Stimulated activated memory B cell treated with anti-CD40 and anti-IgM and Interleukin-4, amounts not matched to agents 10 μg/mL and 1 μg/mL and 100 μg/mL, for 72 hours (primary cell): ENCODE results near the gene WDFY4.
A peak's percentile ranks its signal among the peaks of the same experiment; 100 is the strongest.

Experiments
- ATAC-seq: fragments of 150-1000 bp; cut with Tn5 transposase; 2 replicates; pipeline ENCODE4 v1.10.0; 2021
- H3K27ac Mint-ChIP-seq: one replicate; pipeline ENCODE4 v1.8.0; 2022; ENCODE audit warnings: mild to moderate bottlenecking, mixed read lengths
- H3K27me3 Mint-ChIP-seq: one replicate; pipeline ENCODE4 v1.8.0; 2022; ENCODE audit warnings: mixed read lengths
- H3K36me3 Mint-ChIP-seq: one replicate; pipeline ENCODE4 v1.8.0; 2022; ENCODE audit warnings: mixed read lengths
- H3K4me1 Mint-ChIP-seq: one replicate; pipeline ENCODE4 v1.8.0; 2022; ENCODE audit warnings: mixed read lengths
- H3K4me3 Mint-ChIP-seq: one replicate; pipeline ENCODE4 v1.8.0; 2022; ENCODE audit warnings: mild to moderate bottlenecking, moderate library complexity, mixed read lengths
- H3K9me3 Mint-ChIP-seq: one replicate; pipeline ENCODE4 v1.8.0; 2022; ENCODE audit warnings: mixed read lengths

WDFY4 gene

DNA sequence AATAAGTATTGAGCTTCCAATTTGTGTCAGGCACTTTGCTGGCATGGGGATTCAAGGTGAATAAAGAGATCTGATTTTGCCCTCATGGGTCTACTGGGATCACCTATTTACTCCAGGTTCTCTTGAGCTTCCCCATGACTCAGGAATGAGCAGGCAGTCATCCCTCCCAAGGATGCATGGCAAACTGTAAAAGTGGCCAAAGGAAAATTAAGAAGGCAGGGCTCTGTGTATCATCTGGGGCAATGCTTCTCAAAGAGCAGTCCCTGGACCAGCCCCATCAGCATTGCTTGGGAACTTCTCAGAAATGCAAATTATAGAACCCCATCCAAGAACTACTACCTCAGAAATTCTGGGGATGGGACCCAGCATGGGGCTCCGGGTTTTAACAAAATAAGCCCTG, 48.7 kb downstream of the WDFY4 start:
- Mint-ChIP-seq H3K9me3 (no peaks in the 10 kb centered on the region), H3K27ac (peak overlapping the region; percentile 58), H3K4me1 (peaks cover 23% of the 10 kb centered on the region), H3K4me3 (no peak overlapping the region), H3K27me3 (no peaks in the 10 kb centered on the region), H3K36me3 (peaks cover 89% of the 10 kb centered on the region)
- ATAC-seq: no peak

DNA sequence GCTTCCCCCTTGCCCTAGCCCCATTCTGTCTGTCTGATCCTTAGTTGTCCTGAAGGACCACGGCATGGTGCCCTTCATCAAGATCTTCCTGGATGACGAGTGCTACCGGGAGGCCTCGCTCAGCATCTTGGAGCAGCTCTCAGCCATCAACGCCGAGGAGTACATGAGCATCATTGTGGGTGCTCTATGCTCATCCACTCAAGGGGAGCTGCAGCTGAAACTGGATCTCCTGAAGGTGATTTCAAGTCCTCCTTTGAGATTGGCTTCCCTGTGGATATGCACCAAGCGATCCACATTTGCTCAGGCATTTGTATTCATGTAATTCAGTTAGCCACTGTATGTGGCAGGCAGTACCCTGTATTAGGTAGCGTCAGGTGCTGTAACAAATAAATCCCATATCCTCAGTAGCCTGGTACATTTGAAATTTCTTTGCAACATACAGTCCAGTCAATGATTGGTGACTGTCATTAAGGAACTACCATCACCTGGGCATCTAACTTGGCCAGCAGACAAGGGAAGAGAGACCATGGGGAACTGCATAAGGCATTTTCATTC, 51.2 kb downstream of the WDFY4 start:
- H3K27ac Mint-ChIP-seq: no peak overlapping the region
- no peak for ATAC-seq
- H3K27me3 Mint-ChIP-seq: no peaks in the 10 kb centered on the region
- peaks cover 10% of the 10 kb centered on the region for H3K4me1 Mint-ChIP-seq
- no peak overlapping the region for H3K4me3 Mint-ChIP-seq
- no peaks in the 10 kb centered on the region for H3K9me3 Mint-ChIP-seq
- H3K36me3 Mint-ChIP-seq: peaks cover 88% of the 10 kb centered on the region

DNA sequence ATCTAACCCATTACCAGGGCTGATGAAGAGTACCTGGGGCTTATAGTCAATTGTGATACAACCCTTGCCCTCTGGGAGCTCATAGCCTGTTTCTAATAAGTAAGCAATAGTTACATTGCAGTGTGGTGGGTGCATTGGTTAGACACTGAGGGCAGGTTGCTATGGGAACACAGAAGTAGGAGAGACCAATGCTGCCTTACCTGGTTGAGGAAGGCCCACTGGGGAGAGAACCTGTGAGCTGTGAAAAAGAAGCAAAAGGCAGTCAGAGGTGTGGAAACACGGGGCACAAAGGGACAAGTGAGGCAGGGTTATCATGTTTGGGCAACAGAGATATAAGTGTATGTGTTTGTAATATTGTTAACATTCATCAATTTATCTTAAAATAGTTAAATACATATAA, 51.9 kb downstream of the WDFY4 start:
- Mint-ChIP-seq H3K36me3 (peaks cover 84% of the 10 kb centered on the region), H3K27ac (peak overlapping the region; percentile 44), H3K4me1 (peaks cover 10% of the 10 kb centered on the region), H3K9me3 (no peaks in the 10 kb centered on the region), H3K27me3 (no peaks in the 10 kb centered on the region), H3K4me3 (no peak overlapping the region)
- ATAC-seq: no peak

DNA sequence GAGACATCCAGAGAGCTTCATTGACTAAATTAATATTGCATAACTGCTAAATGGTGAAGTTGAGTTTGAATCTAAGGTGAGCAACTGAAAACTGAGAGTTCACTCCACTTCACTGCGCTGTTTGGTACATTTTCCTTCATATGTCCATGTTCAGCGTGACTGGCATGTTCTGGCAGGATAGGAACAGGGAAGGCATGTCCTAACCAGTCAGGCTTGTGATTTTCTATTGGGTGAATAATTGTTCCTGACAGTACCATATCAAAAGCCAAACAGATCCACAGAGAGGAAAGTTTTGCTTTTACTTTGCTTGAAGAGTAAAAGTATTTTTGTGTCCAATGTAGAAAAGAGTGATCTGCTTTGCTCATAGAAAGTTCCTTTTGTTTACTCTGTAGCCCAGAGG, 53.2 kb downstream of the WDFY4 start:
- H3K36me3 Mint-ChIP-seq: peaks cover 84% of the 10 kb centered on the region
- H3K27ac Mint-ChIP-seq: peak overlapping the region; percentile 2
- no peak overlapping the region for H3K4me3 Mint-ChIP-seq
- H3K27me3 Mint-ChIP-seq: no peaks in the 10 kb centered on the region
- H3K9me3 Mint-ChIP-seq: no peaks in the 10 kb centered on the region
- H3K4me1 Mint-ChIP-seq: peaks cover 15% of the 10 kb centered on the region
- ATAC-seq: no peak

DNA sequence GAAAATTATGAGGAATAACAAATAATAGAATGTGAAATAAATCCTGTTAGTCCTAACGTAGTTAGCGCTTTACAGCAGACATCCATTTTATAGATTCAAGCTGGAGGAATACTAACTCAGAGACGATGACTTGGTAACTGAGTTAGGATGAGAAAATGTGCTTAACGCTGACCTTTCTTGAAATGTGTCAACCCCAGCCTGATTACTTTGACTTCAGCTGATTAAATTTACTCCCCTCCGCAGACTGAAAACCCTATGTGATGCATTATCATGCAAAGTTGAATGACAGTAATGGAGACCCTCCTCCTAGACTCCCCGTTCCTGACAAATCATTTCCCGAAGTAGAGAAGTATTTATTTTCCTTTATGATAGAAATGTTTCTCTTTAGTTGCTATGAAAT, 54.5 kb downstream of the WDFY4 start:
- H3K4me3 Mint-ChIP-seq: no peak overlapping the region
- peaks cover 27% of the 10 kb centered on the region for H3K4me1 Mint-ChIP-seq
- no peaks in the 10 kb centered on the region for H3K9me3 Mint-ChIP-seq
- ATAC-seq: no peak
- H3K27ac Mint-ChIP-seq: peak overlapping the region; percentile 27
- H3K36me3 Mint-ChIP-seq: peaks cover 86% of the 10 kb centered on the region
- H3K27me3 Mint-ChIP-seq: no peaks in the 10 kb centered on the region

DNA sequence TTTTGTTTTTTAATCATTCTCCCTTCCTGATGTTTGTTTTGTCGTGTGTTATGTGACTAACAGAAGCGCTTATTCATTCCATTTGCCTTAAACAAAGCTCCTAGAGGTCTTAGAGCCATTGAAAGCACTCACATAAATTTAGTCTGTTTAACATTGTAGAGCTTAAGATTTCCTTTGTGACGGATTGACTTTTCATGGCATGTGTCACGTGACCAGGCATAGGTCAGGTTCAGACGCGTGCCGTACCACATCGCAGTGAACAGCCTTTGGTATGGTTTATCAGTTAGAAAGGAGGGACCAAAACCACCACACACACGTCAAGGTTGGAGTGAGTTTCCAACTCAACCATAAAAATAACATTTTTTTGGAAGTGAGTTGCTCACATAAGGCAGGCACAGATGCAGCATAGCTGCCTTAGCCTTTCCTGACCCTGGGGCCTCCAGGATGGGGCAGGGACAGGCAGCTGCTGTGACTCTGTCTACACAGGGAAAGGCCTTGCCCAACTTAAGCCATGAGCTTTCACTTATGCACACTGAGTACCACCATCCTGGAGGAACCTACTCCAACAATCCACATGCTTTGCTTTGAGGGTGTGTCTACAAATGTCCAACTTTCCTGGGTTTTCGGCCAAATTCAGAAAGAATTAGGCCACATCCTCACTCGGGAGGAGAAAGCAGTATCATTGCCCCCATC, 55.5 kb downstream of the WDFY4 start:
- H3K4me3 Mint-ChIP-seq: no peak overlapping the region
- no peak for ATAC-seq
- no peaks in the 10 kb centered on the region for H3K27me3 Mint-ChIP-seq
- H3K4me1 Mint-ChIP-seq: peaks cover 37% of the 10 kb centered on the region
- no peaks in the 10 kb centered on the region for H3K9me3 Mint-ChIP-seq
- H3K27ac Mint-ChIP-seq: peak overlapping the region; percentile 27
- peaks cover 88% of the 10 kb centered on the region for H3K36me3 Mint-ChIP-seq

DNA sequence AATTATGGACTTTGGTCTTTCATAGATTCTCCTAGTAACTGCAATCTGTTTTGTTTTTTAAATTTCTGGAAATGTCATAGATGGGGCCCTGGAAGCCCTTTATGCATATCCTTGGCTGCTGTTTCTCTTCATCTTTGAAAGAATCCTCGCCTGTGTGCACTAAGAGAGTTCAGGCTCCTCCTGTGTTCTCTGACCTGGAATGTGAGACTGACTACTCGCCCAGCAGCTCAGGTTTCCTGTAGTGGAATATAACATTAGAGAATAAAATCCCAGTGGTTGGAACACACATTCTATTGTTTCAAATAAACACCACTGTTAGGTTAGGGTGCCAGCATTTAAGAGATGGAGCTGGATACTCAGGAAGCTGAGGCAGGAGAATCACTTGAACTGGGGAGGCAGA, 56.3 kb downstream of the WDFY4 start:
- Mint-ChIP-seq H3K27ac (peak overlapping the region; percentile 14), H3K4me1 (peaks cover 44% of the 10 kb centered on the region), H3K36me3 (peaks cover 88% of the 10 kb centered on the region), H3K27me3 (no peaks in the 10 kb centered on the region), H3K4me3 (no peak overlapping the region), H3K9me3 (no peaks in the 10 kb centered on the region)
- ATAC-seq: no peak

DNA sequence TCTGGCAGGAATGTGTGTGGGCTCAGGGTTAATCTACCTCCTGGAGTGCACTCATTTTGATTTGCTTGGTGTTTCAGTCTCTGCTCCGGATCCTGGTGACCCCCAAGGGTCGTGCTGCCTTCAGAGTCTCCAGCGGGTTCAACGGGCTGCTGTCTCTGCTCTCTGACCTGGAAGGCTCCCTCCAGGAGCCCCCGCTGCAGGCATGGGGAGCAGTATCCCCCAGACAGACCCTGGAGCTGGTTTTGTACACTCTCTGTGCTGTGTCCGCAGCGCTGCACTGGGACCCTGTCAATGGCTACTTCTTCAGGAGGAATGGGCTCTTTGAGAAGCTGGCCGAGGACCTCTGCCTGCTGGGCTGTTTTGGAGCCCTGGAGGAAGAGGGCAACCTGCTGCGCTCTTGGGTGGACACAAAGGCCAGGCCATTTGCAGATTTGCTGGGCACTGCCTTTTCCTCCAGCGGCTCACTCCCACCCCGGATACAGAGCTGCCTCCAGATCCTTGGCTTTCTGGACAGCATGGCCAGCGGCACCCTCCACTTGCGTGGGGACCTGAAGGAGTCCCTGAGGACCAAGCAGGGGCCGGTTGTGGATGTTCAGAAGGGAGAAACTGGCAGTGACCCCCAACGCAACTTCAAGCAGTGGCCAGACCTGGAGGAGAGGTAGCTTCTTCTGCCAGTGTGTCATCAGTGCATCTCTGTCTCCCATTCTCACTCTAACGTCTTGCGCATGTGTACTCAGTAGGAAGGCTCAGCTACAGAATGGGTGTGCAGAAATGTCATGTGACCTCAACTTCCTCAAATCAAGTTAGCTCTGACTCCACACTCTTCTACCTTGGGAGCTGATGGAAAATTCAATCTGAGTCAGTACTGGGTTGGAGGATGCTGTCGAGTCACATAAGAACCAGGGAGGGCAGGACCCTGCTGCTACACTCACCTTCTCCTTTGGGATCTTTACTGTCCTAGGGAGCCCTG, 58.5 kb downstream of the WDFY4 start:
- Mint-ChIP-seq H3K27me3 (no peaks in the 10 kb centered on the region), H3K4me1 (peaks cover 54% of the 10 kb centered on the region), H3K27ac (peak overlapping the region; percentile 76), H3K36me3 (peaks cover 85% of the 10 kb centered on the region), H3K9me3 (peaks cover 7% of the 10 kb centered on the region), H3K4me3 (peak overlapping the region; percentile 22)
- ATAC-seq: peak; percentile 91

DNA sequence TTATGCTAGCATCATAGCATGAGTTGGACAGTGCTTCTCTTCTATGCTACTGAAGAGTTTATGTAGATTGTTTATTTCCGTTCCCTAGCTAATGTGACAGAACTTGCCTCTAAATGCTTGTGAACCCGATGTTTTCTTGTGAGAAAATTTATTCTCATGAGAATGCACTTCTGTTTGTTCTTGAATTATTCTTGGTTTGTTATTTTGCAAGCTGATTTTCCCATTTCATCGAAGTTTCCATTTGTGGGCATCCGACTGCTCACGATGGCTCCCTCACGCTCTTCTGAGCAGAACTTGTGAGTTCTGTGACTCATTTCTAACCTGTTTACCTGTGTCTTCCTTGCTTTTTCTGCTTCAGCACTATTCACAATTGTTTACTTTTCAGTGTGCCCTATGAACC, 59.9 kb downstream of the WDFY4 start:
- Mint-ChIP-seq H3K9me3 (peaks cover 7% of the 10 kb centered on the region), H3K27me3 (no peaks in the 10 kb centered on the region), H3K4me1 (peaks cover 68% of the 10 kb centered on the region), H3K36me3 (peaks cover 84% of the 10 kb centered on the region), H3K27ac (peak overlapping the region; percentile 76), H3K4me3 (peak overlapping the region; percentile 1)
- peak; percentile 49 for ATAC-seq

DNA sequence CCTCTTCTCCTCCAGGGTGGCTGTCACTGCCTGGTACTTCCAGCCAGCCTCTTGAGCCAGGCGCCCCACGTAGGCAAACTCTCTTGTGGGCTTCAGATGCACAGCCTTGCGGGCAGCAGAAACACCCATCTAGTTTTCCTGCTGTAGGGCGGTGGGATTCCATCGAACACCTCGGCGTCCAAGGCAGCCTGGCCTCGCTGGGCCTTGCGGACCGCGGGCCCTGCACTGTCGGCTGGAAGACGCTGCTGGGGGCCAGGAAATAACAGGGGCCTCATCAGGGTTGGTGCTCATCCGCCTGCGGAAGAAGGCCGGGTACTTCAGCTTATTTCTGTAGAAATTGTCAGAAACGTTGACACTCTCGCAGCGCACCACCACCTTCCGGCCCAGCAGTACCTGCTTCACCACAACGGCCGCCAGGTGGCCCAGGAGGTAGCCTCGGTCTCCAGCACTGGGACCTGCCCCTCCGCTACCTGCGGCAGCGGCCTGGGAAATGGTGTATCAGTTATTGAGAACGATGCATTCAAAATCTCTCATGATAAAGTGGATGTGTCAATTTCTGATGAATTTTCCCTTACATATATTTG, 61.1 kb downstream of the WDFY4 start:
- no peak for ATAC-seq
- peaks cover 7% of the 10 kb centered on the region for H3K9me3 Mint-ChIP-seq
- H3K27ac Mint-ChIP-seq: peak overlapping the region; percentile 76
- no peak overlapping the region for H3K4me3 Mint-ChIP-seq
- H3K27me3 Mint-ChIP-seq: no peaks in the 10 kb centered on the region
- peaks cover 77% of the 10 kb centered on the region for H3K4me1 Mint-ChIP-seq
- H3K36me3 Mint-ChIP-seq: peaks cover 88% of the 10 kb centered on the region

DNA sequence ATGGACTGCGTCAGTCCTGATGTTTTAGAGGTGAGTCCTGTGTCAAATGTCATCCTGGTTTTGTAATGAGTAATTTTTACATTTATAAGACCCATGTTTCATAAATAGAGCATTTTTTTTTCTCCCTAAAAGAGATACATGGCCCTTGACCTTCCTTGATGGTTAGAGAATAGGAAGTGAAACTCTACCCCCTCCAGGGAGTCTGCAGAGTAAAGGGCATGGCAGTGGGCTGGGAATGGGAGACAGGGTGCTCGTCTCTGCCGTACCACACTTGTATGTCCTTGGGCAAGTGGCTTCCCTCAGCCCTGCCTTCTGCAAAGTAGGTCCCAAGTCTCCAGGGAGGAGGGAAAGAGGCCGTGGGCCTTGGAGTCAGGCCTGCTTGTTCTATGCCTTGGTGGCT, 63.9 kb downstream of the WDFY4 start:
- H3K27me3 Mint-ChIP-seq: no peaks in the 10 kb centered on the region
- H3K9me3 Mint-ChIP-seq: peaks cover 7% of the 10 kb centered on the region
- H3K36me3 Mint-ChIP-seq: peaks cover 81% of the 10 kb centered on the region
- peaks cover 87% of the 10 kb centered on the region for H3K4me1 Mint-ChIP-seq
- peak overlapping the region; percentile 40 for H3K27ac Mint-ChIP-seq
- peak; percentile 89 for ATAC-seq
- H3K4me3 Mint-ChIP-seq: peak overlapping the region; percentile 61

DNA sequence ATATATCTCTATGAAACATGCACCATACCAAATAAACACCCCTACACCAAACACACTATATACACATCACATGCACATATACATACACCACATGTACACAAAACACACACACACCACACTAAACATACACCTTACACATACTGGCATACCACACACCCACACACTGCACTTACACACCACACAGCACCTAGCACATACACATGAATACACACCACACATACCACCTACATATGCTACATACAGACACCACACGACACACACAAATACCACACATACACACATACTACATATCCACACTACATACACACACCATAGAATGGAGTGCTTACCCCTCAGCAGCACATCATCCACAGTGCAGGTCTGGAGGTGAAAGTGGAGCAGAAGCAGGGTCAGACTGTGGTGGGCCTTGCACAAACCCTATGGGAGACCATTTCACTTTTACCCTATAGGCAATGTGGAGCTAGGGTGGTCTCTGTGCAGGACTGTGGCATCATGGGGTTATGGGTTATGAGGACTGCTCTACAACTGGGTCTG, 64.6 kb downstream of the WDFY4 start:
- Mint-ChIP-seq H3K4me3 (no peak overlapping the region), H3K36me3 (peaks cover 81% of the 10 kb centered on the region), H3K4me1 (peaks cover 87% of the 10 kb centered on the region), H3K9me3 (peaks cover 7% of the 10 kb centered on the region), H3K27ac (peak overlapping the region; percentile 40), H3K27me3 (no peaks in the 10 kb centered on the region)
- ATAC-seq: no peak

DNA sequence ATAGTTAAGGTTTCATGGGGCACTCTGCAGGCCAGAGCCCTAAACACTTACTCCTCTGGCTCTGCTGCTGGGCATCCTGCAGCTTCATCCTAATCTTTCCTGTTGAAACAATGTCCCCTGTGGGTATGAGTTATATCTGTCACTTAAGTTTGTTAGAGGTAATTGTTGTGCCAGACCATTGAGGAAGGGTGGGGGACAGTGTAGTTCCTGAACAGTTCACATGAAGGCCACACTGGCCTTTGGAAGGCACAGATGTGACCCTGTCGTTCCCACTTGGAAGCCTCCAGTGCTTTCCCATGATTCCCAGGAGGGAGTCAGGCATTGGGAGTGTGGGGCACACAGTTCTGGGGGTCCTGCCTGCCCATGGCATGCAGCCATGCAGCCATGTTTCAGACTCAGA, 65.3 kb downstream of the WDFY4 start:
- peaks cover 81% of the 10 kb centered on the region for H3K36me3 Mint-ChIP-seq
- peak overlapping the region; percentile 40 for H3K27ac Mint-ChIP-seq
- no peak overlapping the region for H3K4me3 Mint-ChIP-seq

DNA sequence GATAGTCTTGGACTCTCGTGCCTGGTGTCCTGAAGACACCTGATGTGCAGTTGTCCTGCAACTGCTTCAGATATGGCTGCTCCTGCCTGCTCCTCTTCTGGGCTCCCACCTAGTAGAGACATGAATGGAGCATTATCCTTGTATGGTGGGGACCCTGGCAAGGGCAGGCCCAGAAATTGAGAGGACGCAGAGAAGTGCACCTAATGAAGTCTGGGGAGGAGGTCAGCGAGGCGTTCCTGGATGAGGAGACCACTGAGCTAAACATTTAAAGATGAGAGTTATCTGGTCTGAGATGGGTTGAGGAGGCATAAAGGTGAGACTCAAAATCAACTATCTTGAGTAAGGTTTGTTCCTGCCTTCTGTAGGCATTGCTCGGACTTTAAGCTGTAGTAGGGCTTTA, 66.3 kb downstream of the WDFY4 start:
- Mint-ChIP-seq H3K4me3 (no peak overlapping the region), H3K27me3 (no peaks in the 10 kb centered on the region), H3K4me1 (peaks cover 88% of the 10 kb centered on the region), H3K9me3 (peaks cover 7% of the 10 kb centered on the region), H3K27ac (peak overlapping the region; percentile 40), H3K36me3 (peaks cover 81% of the 10 kb centered on the region)
- no peak for ATAC-seq

More for the DNA sequence above, 65.3 kb downstream of the WDFY4 start:
- no peaks in the 10 kb centered on the region for H3K27me3 Mint-ChIP-seq
- H3K4me1 Mint-ChIP-seq: peaks cover 87% of the 10 kb centered on the region
- peaks cover 7% of the 10 kb centered on the region for H3K9me3 Mint-ChIP-seq
- no peak for ATAC-seq

DNA sequence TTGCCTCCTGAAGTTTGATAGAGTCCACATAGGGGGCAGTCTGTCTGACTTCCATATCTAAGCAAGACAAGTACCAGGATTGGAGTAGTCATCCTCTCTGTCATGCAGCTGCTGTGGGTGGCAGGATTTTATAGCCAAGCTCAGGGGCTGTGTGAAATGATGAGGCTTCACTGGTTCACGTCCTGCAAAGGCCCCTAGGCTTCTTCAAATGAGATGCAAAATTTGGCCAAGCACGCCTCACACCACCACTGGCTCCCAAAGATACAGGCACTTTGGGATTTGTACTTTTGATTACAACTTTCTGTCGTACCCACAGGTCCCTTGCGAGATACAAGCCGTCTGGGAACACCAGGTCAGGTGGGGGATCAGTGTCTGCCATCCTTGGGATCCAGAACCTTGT, 67.1 kb downstream of the WDFY4 start:
- Mint-ChIP-seq H3K27ac (peak overlapping the region; percentile 40), H3K4me3 (no peak overlapping the region), H3K27me3 (no peaks in the 10 kb centered on the region), H3K4me1 (peaks cover 89% of the 10 kb centered on the region), H3K9me3 (peaks cover 7% of the 10 kb centered on the region), H3K36me3 (peaks cover 79% of the 10 kb centered on the region)
- no peak for ATAC-seq
